ENCODE results near the gene LY6G5C.
"Not testable (repeated sequence)": the region's sequence is repeated elsewhere in the genome, so short reads cannot be mapped to it uniquely, and the experiment has no call there.

Gene LY6G5C

GRCh38 chr6:31713991-31714684 lies 33.3 kb upstream of the LY6G5C start:
- in situ Hi-C loops (cut with MboI; ENCODE audit: low pct_unique_long_range_greater_than_20kb, low sequenced_read_pairs, unreplicated experiment): no loop called here
- no peak for TF ChIP-seq CTCF (IDR thresholded peaks at IDR 0.05; ENCODE audit: extremely low read depth, insufficient read depth, missing control alignments)
- DNase-seq (ENCODE audit: low spot score): no peak

GRCh38 chr6:31713465-31713864 lies 32.6 kb upstream of the LY6G5C start:
- DNase-seq (ENCODE audit: low spot score): no peak
- no peak for TF ChIP-seq CTCF (IDR thresholded peaks at IDR 0.05; ENCODE audit: extremely low read depth, insufficient read depth, missing control alignments)
- in situ Hi-C loops (cut with MboI; ENCODE audit: low pct_unique_long_range_greater_than_20kb, low sequenced_read_pairs, unreplicated experiment): no loop called here

- no peak for TF ChIP-seq CTCF (IDR thresholded peaks at IDR 0.05; ENCODE audit: extremely low read depth, insufficient read depth, missing control alignments)
- in situ Hi-C loops (cut with MboI; ENCODE audit: low pct_unique_long_range_greater_than_20kb, low sequenced_read_pairs, unreplicated experiment): no loop called here
- DNase-seq (ENCODE audit: low spot score): no peak
Measured at GRCh38 chr6:31712296-31712695, 31.4 kb upstream of the LY6G5C start.

GRCh38 chr6:31711233-31711632 lies 30.4 kb upstream of the LY6G5C start:
- DNase-seq (ENCODE audit: low spot score): no peak
- no peak for TF ChIP-seq CTCF (IDR thresholded peaks at IDR 0.05; ENCODE audit: extremely low read depth, insufficient read depth, missing control alignments)
- in situ Hi-C loops (cut with MboI; ENCODE audit: low pct_unique_long_range_greater_than_20kb, low sequenced_read_pairs, unreplicated experiment): no loop called here

- DNase-seq (ENCODE audit: low spot score): no peak
Measured at GRCh38 chr6:31710523-31711219, 29.8 kb upstream of the LY6G5C start.

GRCh38 chr6:31709157-31709556 lies 28.3 kb upstream of the LY6G5C start:
- DNase-seq (ENCODE audit: low spot score); in situ Hi-C loops (cut with MboI; ENCODE audit: low pct_unique_long_range_greater_than_20kb, low sequenced_read_pairs, unreplicated experiment): not testable (repeated sequence)

More at GRCh38 chr6:31710523-31711219, 29.8 kb upstream of the LY6G5C start:
- in situ Hi-C loops (cut with MboI; ENCODE audit: low pct_unique_long_range_greater_than_20kb, low sequenced_read_pairs, unreplicated experiment): no loop called here
- no peak for TF ChIP-seq CTCF (IDR thresholded peaks at IDR 0.05; ENCODE audit: extremely low read depth, insufficient read depth, missing control alignments)

GRCh38 chr6:31708224-31708623 lies 27.4 kb upstream of the LY6G5C start:
- DNase-seq (ENCODE audit: low spot score): no peak
- in situ Hi-C loops (cut with MboI; ENCODE audit: low pct_unique_long_range_greater_than_20kb, low sequenced_read_pairs, unreplicated experiment): no loop called here
- no peak for TF ChIP-seq CTCF (IDR thresholded peaks at IDR 0.05; ENCODE audit: extremely low read depth, insufficient read depth, missing control alignments)
